ENCODE data around the gene PGD. TPM values are rescaled to one million over a fixed set of nuclear protein-coding genes. Genes with fewer than 3 reads are reported as not detected.

The PGD gene
- total and polyA plus RNA-seq, 7 donors: 30.6 to 115 (median 44.2) TPM

DNA sequence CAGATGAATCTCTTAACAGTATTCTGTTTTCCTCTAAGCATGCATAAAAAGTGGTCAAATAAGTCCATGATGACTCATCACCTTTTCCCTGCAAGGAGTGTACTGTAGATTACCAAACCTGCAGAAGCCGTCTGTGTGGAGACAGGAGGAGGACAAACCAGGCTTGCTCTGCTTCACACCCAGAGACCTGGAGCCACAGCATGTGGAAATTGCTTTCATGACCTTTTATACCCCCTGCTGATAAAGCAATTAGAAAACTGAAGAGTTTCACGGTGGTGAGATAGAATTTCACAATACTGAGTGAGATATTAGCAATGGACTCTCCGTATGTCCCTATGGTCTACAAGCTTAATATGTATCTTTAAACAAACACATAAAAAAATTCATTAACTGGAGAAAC, 60.3 kb downstream of the PGD start:
- Histone ChIP-seq H3K4me1 (no peaks in the 10 kb centered on the region), H3K9me3 (no peaks in the 10 kb centered on the region), H3K27ac (no peak overlapping the region), H3K36me3 (peaks cover 14 to 33% (median 22%) of the 10 kb centered on the region in 4 donors), H3K4me3 (no peak overlapping the region), H3K27me3 (no peaks in the 10 kb centered on the region)
- no peak for TF ChIP-seq POLR2AphosphoS5 (IDR thresholded peaks at IDR 0.05)
- no peak for TF ChIP-seq EP300 (IDR thresholded peaks at IDR 0.05)
- TF ChIP-seq, protein P1, sequence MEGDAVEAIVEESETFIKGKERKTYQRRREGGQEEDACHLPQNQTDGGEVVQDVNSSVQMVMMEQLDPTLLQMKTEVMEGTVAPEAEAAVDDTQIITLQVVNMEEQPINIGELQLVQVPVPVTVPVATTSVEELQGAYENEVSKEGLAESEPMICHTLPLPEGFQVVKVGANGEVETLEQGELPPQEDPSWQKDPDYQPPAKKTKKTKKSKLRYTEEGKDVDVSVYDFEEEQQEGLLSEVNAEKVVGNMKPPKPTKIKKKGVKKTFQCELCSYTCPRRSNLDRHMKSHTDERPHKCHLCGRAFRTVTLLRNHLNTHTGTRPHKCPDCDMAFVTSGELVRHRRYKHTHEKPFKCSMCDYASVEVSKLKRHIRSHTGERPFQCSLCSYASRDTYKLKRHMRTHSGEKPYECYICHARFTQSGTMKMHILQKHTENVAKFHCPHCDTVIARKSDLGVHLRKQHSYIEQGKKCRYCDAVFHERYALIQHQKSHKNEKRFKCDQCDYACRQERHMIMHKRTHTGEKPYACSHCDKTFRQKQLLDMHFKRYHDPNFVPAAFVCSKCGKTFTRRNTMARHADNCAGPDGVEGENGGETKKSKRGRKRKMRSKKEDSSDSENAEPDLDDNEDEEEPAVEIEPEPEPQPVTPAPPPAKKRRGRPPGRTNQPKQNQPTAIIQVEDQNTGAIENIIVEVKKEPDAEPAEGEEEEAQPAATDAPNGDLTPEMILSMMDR (IDR thresholded peaks at IDR 0.05): no peak
- no peak for TF ChIP-seq POLR2A (IDR thresholded peaks at IDR 0.05)
- 44 to 67% methylated on average over 3 of the region's 3 CpGs for WGBS, 2 donors
- no peak for DNase-seq
- intact Hi-C loops (cut with DNase I): no loop called here

DNA sequence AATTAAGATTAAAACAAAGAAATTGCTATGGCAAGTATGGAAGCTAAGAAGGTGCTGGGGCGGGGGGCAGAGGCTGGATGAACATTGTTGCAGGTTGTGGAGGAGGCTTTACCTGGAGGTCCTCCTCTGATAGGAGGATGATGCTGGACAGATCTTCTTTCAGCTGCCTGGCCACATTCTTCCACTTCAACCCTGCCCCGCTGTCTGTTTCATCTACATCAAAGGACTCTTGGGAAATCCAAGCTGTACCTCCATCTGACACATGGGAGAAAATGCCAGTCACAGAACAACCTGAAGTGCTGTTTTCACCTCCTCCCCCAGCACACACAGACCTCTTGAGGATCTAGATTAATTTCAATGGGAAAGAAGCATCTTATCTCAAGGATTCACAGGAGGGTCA, 68.2 kb downstream of the PGD start:
- Histone ChIP-seq H3K4me1 (peaks cover 0 to 11% (median 10%) of the 10 kb centered on the region in 4 donors), H3K27ac (no peak overlapping the region), H3K9me3 (no peaks in the 10 kb centered on the region), H3K36me3 (peaks cover 15 to 75% (median 44%) of the 10 kb centered on the region in 4 donors), H3K4me3 (no peak overlapping the region), H3K27me3 (no peaks in the 10 kb centered on the region)
- no peak for TF ChIP-seq EP300 (IDR thresholded peaks at IDR 0.05)
- TF ChIP-seq, protein P1 (IDR thresholded peaks at IDR 0.05): no peak
- TF ChIP-seq POLR2AphosphoS5 (IDR thresholded peaks at IDR 0.05): no peak
- no peak for TF ChIP-seq POLR2A (IDR thresholded peaks at IDR 0.05)
- DNase-seq: no peak
- intact Hi-C loops (cut with DNase I): no loop called here
- 93 to 98% methylated on average over 2 of the region's 2 CpGs for WGBS, 2 donors

DNA sequence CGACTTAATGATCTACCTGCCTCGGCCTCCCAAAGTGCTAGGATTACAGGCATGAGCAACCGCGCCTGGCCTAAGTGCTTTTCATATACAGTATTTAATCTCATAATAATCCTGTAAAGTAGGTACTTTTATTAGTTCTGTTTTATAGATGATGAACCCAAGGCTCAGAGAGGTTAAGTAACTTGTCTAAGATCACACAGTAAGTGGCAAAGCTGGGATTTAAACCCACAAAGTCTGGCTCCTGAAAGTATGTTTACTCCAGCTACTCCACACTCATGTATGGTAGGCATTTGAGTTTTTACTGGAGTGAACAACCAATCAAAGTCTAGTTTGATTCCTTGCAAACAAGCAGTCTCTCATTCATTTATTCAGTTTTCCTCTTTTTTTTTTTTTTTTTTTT, 71.2 kb downstream of the PGD start:
- Histone ChIP-seq H3K27me3 (no peaks in the 10 kb centered on the region), H3K4me1 (peaks cover 0 to 21% (median 17%) of the 10 kb centered on the region in 4 donors), H3K36me3 (peaks cover 0 to 45% (median 20%) of the 10 kb centered on the region in 4 donors), H3K4me3 (no peak overlapping the region), H3K27ac (no peak overlapping the region), H3K9me3 (no peaks in the 10 kb centered on the region)
- WGBS, 2 donors: 97 to 98% methylated on average over 4 of the region's 4 CpGs
- no peak for TF ChIP-seq POLR2A (IDR thresholded peaks at IDR 0.05)
- intact Hi-C loops (cut with DNase I): no loop called here
- DNase-seq: no peak

Other genes with a start within 250 kb of the PGD start
- 10 to 100 TPM; 46.4 to 78.4 (median 52.8) TPM for gene KIF1B, start 188.5 kb upstream of the PGD start, total RNA-seq
- gene KIF1B, start 188.5 kb upstream of the PGD start, polyA plus RNA-seq: 10 to 100 TPM in 1 of 3 donors, 1 to 10 TPM in 2; 4.8 to 14.5 (median 5.1) TPM
- 10 to 100 TPM in 2 of 4 donors, 1 to 10 TPM in 2; 2.8 to 15.0 (median 10.7) TPM for gene CENPS, start 31.4 kb downstream of the PGD start, total RNA-seq
- 10 to 100 TPM; 16.8 to 22.2 (median 20.1) TPM for gene CENPS, start 31.4 kb downstream of the PGD start, polyA plus RNA-seq
- 1 to 10 TPM in 2 of 4 donors, under 1 TPM in 1, not detected in 1; 0.71 to 1.4 (median 1.1) TPM for gene CORT, start 51.0 kb downstream of the PGD start, total RNA-seq
- gene CORT, start 51.0 kb downstream of the PGD start, polyA plus RNA-seq: 1 to 10 TPM in 1 of 3 donors, under 1 TPM in 2; 0.42 to 1.2 (median 0.69) TPM
- 10 to 100 TPM; 16.4 to 22.4 (median 20.3) TPM for gene DFFA, start 73.5 kb downstream of the PGD start, total RNA-seq
- 10 to 100 TPM in 2 of 3 donors, 1 to 10 TPM in 1; 9.6 to 24.6 (median 12.9) TPM for gene DFFA, start 73.5 kb downstream of the PGD start, polyA plus RNA-seq
- gene PEX14, start 75.9 kb downstream of the PGD start, total RNA-seq: 10 to 100 TPM; 11.2 to 19.1 (median 16.1) TPM
- 10 to 100 TPM in 2 of 3 donors, 1 to 10 TPM in 1; 8.3 to 23.3 (median 10.8) TPM for gene PEX14, start 75.9 kb downstream of the PGD start, polyA plus RNA-seq

All from sigmoid colon (tissue), 7 donors.